ENCODE data around the gene CHAC1.

The CHAC1 gene

GRCh38 chr15:40958723-40959122 is 5.5 kb downstream of the CHAC1 start:
- no peaks in the 10 kb centered on the region for H3K9me2 ChIP-seq (replicated peaks; ENCODE audit: control insufficient read depth, low read length)
- H3K4me1 ChIP-seq (ENCODE audit: control insufficient read depth, low read length) = peaks cover 14% of the 10 kb centered on the region
- H3K4me2 ChIP-seq (ENCODE audit: low read length) = no peak overlapping the region
- no peak overlapping the region for H3K4me3 ChIP-seq (ENCODE audit: low read length)
- no peaks in the 10 kb centered on the region for H3K9me3 ChIP-seq (ENCODE audit: control insufficient read depth, insufficient read depth, low read length)
- no peak for TF ChIP-seq CTCF (IDR thresholded peaks at IDR 0.05; ENCODE audit: low read depth, low read length, poor library complexity, severe bottlenecking)
- TF ChIP-seq EZH2phosphoT487 (IDR thresholded peaks at IDR 0.05; ENCODE audit: borderline replicate concordance, low read length) = no peak
- no peaks in the 10 kb centered on the region for H3K27me3 ChIP-seq (ENCODE audit: control insufficient read depth, low read length)
- H3K79me2 ChIP-seq (ENCODE audit: control insufficient read depth, low read length) = no peaks in the 10 kb centered on the region
- H3F3A ChIP-seq (ENCODE audit: control insufficient read depth, insufficient read depth) = no peaks in the 10 kb centered on the region
- no peak overlapping the region for H3K27ac ChIP-seq (ENCODE audit: low read depth, low read length)
- H4K20me1 ChIP-seq (ENCODE audit: control insufficient read depth, insufficient read depth, low read depth, low read length) = no peaks in the 10 kb centered on the region
- no peaks in the 10 kb centered on the region for H3K36me3 ChIP-seq (ENCODE audit: control insufficient read depth, low read length)

- no peaks in the 10 kb centered on the region for H3K9me2 ChIP-seq (replicated peaks; ENCODE audit: control insufficient read depth, low read length)
- no peaks in the 10 kb centered on the region for H3F3A ChIP-seq (ENCODE audit: control insufficient read depth, insufficient read depth)
- H3K4me3 ChIP-seq (ENCODE audit: low read length) = no peak overlapping the region
- TF ChIP-seq CTCF (IDR thresholded peaks at IDR 0.05; ENCODE audit: low read depth, low read length, poor library complexity, severe bottlenecking) = no peak
- no peak for TF ChIP-seq EZH2phosphoT487 (IDR thresholded peaks at IDR 0.05; ENCODE audit: borderline replicate concordance, low read length)
- no peaks in the 10 kb centered on the region for H4K20me1 ChIP-seq (ENCODE audit: control insufficient read depth, insufficient read depth, low read depth, low read length)
- H3K79me2 ChIP-seq (ENCODE audit: control insufficient read depth, low read length) = no peaks in the 10 kb centered on the region
- H3K4me2 ChIP-seq (ENCODE audit: low read length) = peak overlapping the region; percentile 44
- H3K9me3 ChIP-seq (ENCODE audit: control insufficient read depth, insufficient read depth, low read length) = no peaks in the 10 kb centered on the region
- H3K27me3 ChIP-seq (ENCODE audit: control insufficient read depth, low read length) = no peaks in the 10 kb centered on the region; the same call in 1 of the 2 replicates
- no peaks in the 10 kb centered on the region for H3K36me3 ChIP-seq (ENCODE audit: control insufficient read depth, low read length)
- peaks cover 9% of the 10 kb centered on the region for H3K4me1 ChIP-seq (ENCODE audit: control insufficient read depth, low read length)
- H3K27ac ChIP-seq (ENCODE audit: low read depth, low read length) = no peak overlapping the region
These were observed 6.3 kb downstream of the CHAC1 start for GRCh38 chr15:40959331-40960141.

GRCh38 chr15:40960151-40960885 is 7.0 kb downstream of the CHAC1 start:
- TF ChIP-seq EZH2phosphoT487 (IDR thresholded peaks at IDR 0.05; ENCODE audit: borderline replicate concordance, low read length) (no peak), CTCF (IDR thresholded peaks at IDR 0.05; ENCODE audit: low read depth, low read length, poor library complexity, severe bottlenecking) (no peak)
- H3K9me3 ChIP-seq (ENCODE audit: control insufficient read depth, insufficient read depth, low read length) = no peaks in the 10 kb centered on the region
- no peaks in the 10 kb centered on the region for H3F3A ChIP-seq (ENCODE audit: control insufficient read depth, insufficient read depth)
- H3K27ac ChIP-seq (ENCODE audit: low read depth, low read length) = no peak overlapping the region
- H3K9me2 ChIP-seq (replicated peaks; ENCODE audit: control insufficient read depth, low read length) = no peaks in the 10 kb centered on the region
- H3K4me2 ChIP-seq (ENCODE audit: low read length) = no peak overlapping the region
- H4K20me1 ChIP-seq (ENCODE audit: control insufficient read depth, insufficient read depth, low read depth, low read length) = no peaks in the 10 kb centered on the region
- H3K36me3 ChIP-seq (ENCODE audit: control insufficient read depth, low read length) = no peaks in the 10 kb centered on the region
- no peaks in the 10 kb centered on the region; the same call in 1 of the 2 replicates for H3K27me3 ChIP-seq (ENCODE audit: control insufficient read depth, low read length)
- no peak overlapping the region for H3K4me3 ChIP-seq (ENCODE audit: low read length)
- H3K79me2 ChIP-seq (ENCODE audit: control insufficient read depth, low read length) = no peaks in the 10 kb centered on the region
- peaks cover 9% of the 10 kb centered on the region for H3K4me1 ChIP-seq (ENCODE audit: control insufficient read depth, low read length)

Data from DOHH2 (cell line).